GM13976 (cell line): ENCODE data around the gene TXK.

ENCODE experiments used
- DNase-seq: peaks from one replicate; pipeline ENCODE4 v3.0.0; 2012; ENCODE audit warnings: low spot score
- CTCF ChIP-seq: IDR thresholded peaks from 2 replicates; pipeline ENCODE4 v1.5.1; 2012; ENCODE audit warnings: borderline replicate concordance, mild to moderate bottlenecking; ENCODE audit not compliant: insufficient read depth; ENCODE audit errors: extremely low read depth, missing control alignments, control extremely low read depth
- in situ Hi-C: fragments of 300-500 bp; cut with MboI; formaldehyde crosslinking; loops from one replicate; pipeline ENCODE4 v1.12.0; 2022; ENCODE audit warnings: low sequenced_read_pairs, mixed read lengths, inconsistent platforms; ENCODE audit not compliant: unreplicated experiment

The TXK gene

GRCh38 chr4:48044298-48044697, 89.8 kb downstream of the TXK start:
- no peak for DNase-seq
- in situ Hi-C loops: no loop called here
- no peak for TF ChIP-seq CTCF

- no peak for TF ChIP-seq CTCF
- in situ Hi-C loops: no loop called here
- DNase-seq: no peak
Measured at GRCh38 chr4:48043504-48043903, 90.5 kb downstream of the TXK start.

- in situ Hi-C loops: no loop called here
- no peak for TF ChIP-seq CTCF
- DNase-seq: no peak
Measured at GRCh38 chr4:48042979-48043461, 91.0 kb downstream of the TXK start.

- no peak for TF ChIP-seq CTCF
Measured at GRCh38 chr4:48041535-48042137, 92.4 kb downstream of the TXK start.

GRCh38 chr4:48039561-48039960, 94.5 kb downstream of the TXK start:
- TF ChIP-seq CTCF: no peak
- in situ Hi-C loops: no loop called here
- no peak for DNase-seq

More at GRCh38 chr4:48041535-48042137, 92.4 kb downstream of the TXK start:
- in situ Hi-C loops: no loop called here
- no peak for DNase-seq

GRCh38 chr4:48038666-48039065, 95.4 kb downstream of the TXK start:
- DNase-seq: no peak
- in situ Hi-C loops: no loop called here
- no peak for TF ChIP-seq CTCF
